ENCODE results near the gene BBLN.
"Not testable (repeated sequence)": the region's sequence is repeated elsewhere in the genome, so short reads cannot be mapped to it uniquely, and the experiment has no call there.

Gene BBLN

GRCh38 chr9:128181480-128181879 is 21.4 kb downstream of the BBLN start:
- ATAC-seq, H3K27me3 Mint-ChIP-seq, H3K27ac Mint-ChIP-seq, H3K4me3 Mint-ChIP-seq, H3K9me3 Mint-ChIP-seq, H3K4me1 Mint-ChIP-seq: not testable (repeated sequence)
- peaks cover 52% of the 10 kb centered on the region for H3K36me3 Mint-ChIP-seq

- no peak for ATAC-seq
- H3K9me3 Mint-ChIP-seq, result no peaks in the 10 kb centered on the region
- H3K27me3 Mint-ChIP-seq, result no peaks in the 10 kb centered on the region
- H3K36me3 Mint-ChIP-seq, result peaks cover 55% of the 10 kb centered on the region
- H3K4me1 Mint-ChIP-seq, result peaks cover 12% of the 10 kb centered on the region
- H3K27ac Mint-ChIP-seq, result no peak overlapping the region
- no peak overlapping the region for H3K4me3 Mint-ChIP-seq
Observed at GRCh38 chr9:128182893-128183588, 23.0 kb downstream of the BBLN start.

- Mint-ChIP-seq H3K4me1 (peaks cover 30% of the 10 kb centered on the region), H3K27me3 (no peaks in the 10 kb centered on the region), H3K9me3 (no peaks in the 10 kb centered on the region), H3K36me3 (peaks cover 45% of the 10 kb centered on the region), H3K4me3 (no peak overlapping the region), H3K27ac (no peak overlapping the region)
- no peak for ATAC-seq
Observed at GRCh38 chr9:128185979-128186965, 26.2 kb downstream of the BBLN start.

- no peak overlapping the region for H3K27ac Mint-ChIP-seq
- peaks cover 38% of the 10 kb centered on the region for H3K4me1 Mint-ChIP-seq
- no peaks in the 10 kb centered on the region for H3K9me3 Mint-ChIP-seq
- ATAC-seq, result no peak
- peaks cover 38% of the 10 kb centered on the region for H3K36me3 Mint-ChIP-seq
- H3K4me3 Mint-ChIP-seq, result no peak overlapping the region
- H3K27me3 Mint-ChIP-seq, result no peaks in the 10 kb centered on the region
Observed at GRCh38 chr9:128187361-128187760, 27.3 kb downstream of the BBLN start.

- Mint-ChIP-seq H3K27me3 (no peaks in the 10 kb centered on the region), H3K9me3 (no peaks in the 10 kb centered on the region), H3K36me3 (peaks cover 34% of the 10 kb centered on the region), H3K27ac (no peak overlapping the region), H3K4me1 (peaks cover 43% of the 10 kb centered on the region), H3K4me3 (no peak overlapping the region)
- no peak for ATAC-seq
Observed at GRCh38 chr9:128188209-128188608, 28.1 kb downstream of the BBLN start.

- peaks cover 43% of the 10 kb centered on the region for H3K4me1 Mint-ChIP-seq
- peak overlapping the region; percentile 94 for H3K27ac Mint-ChIP-seq
- no peaks in the 10 kb centered on the region for H3K27me3 Mint-ChIP-seq
- ATAC-seq, result no peak
- H3K4me3 Mint-ChIP-seq, result peak overlapping the region; percentile 95
- H3K36me3 Mint-ChIP-seq, result peaks cover 34% of the 10 kb centered on the region
- no peaks in the 10 kb centered on the region for H3K9me3 Mint-ChIP-seq
Observed at GRCh38 chr9:128190013-128190412, 29.9 kb downstream of the BBLN start.

- Mint-ChIP-seq H3K27me3 (no peaks in the 10 kb centered on the region), H3K4me1 (peaks cover 43% of the 10 kb centered on the region)
Observed at GRCh38 chr9:128190516-128191405, 30.7 kb downstream of the BBLN start.

GRCh38 chr9:128191406-128192046 is 31.5 kb downstream of the BBLN start, which contains the start of gene CIZ1:
CIZ1 (minus strand) TSS chr9:128191572; CDS start chr9:128190857, 715 bp downstream.
- Mint-ChIP-seq H3K27me3 (no peaks in the 10 kb centered on the region), H3K4me1 (peaks cover 39% of the 10 kb centered on the region), H3K4me3 (peak within 1 kb of the TSS; percentile 95), H3K9me3 (no peaks in the 10 kb centered on the region), H3K36me3 (peaks cover 29% of the 10 kb centered on the region), H3K27ac (peak within 1 kb of the TSS; percentile 94)
- peak; percentile 95 for ATAC-seq

More at GRCh38 chr9:128190516-128191405, 30.7 kb downstream of the BBLN start:
- no peak for ATAC-seq
- H3K4me3 Mint-ChIP-seq, result peak overlapping the region; percentile 95
- no peaks in the 10 kb centered on the region for H3K9me3 Mint-ChIP-seq
- peak overlapping the region; percentile 94 for H3K27ac Mint-ChIP-seq
- peaks cover 34% of the 10 kb centered on the region for H3K36me3 Mint-ChIP-seq

- Mint-ChIP-seq H3K27ac (peak overlapping the region; percentile 94), H3K27me3 (no peaks in the 10 kb centered on the region), H3K9me3 (no peaks in the 10 kb centered on the region), H3K4me3 (peak overlapping the region; percentile 95), H3K4me1 (peaks cover 33% of the 10 kb centered on the region), H3K36me3 (peaks cover 22% of the 10 kb centered on the region)
- ATAC-seq, result peak; percentile 87
Observed at GRCh38 chr9:128192601-128193371, 32.7 kb downstream of the BBLN start.

- H3K27ac Mint-ChIP-seq, result peak overlapping the region; percentile 94
- H3K4me1 Mint-ChIP-seq, result peaks cover 29% of the 10 kb centered on the region
- ATAC-seq, result no peak
- no peaks in the 10 kb centered on the region for H3K27me3 Mint-ChIP-seq
- no peaks in the 10 kb centered on the region for H3K9me3 Mint-ChIP-seq
- no peak overlapping the region for H3K4me3 Mint-ChIP-seq
- peaks cover 14% of the 10 kb centered on the region for H3K36me3 Mint-ChIP-seq
Observed at GRCh38 chr9:128193469-128194096, 33.5 kb downstream of the BBLN start.

GRCh38 chr9:128201441-128202369 is 41.6 kb downstream of the BBLN start:
- Mint-ChIP-seq H3K9me3 (no peaks in the 10 kb centered on the region), H3K27me3 (peaks cover 30% of the 10 kb centered on the region), H3K4me1 (peaks cover 16% of the 10 kb centered on the region), H3K27ac (no peak overlapping the region), H3K4me3 (no peak overlapping the region), H3K36me3 (no peaks in the 10 kb centered on the region)
- no peak for ATAC-seq

GRCh38 chr9:128202648-128203023 is 42.6 kb downstream of the BBLN start:
- H3K36me3 Mint-ChIP-seq, result no peaks in the 10 kb centered on the region
- H3K9me3 Mint-ChIP-seq, result no peaks in the 10 kb centered on the region
- no peak overlapping the region for H3K27ac Mint-ChIP-seq
- peaks cover 38% of the 10 kb centered on the region for H3K27me3 Mint-ChIP-seq
- H3K4me3 Mint-ChIP-seq, result peak overlapping the region; percentile 71
- peaks cover 16% of the 10 kb centered on the region for H3K4me1 Mint-ChIP-seq
- ATAC-seq, result no peak
